Mesendoderm (in vitro differentiated cells): ENCODE data around the gene HOXA6.

ENCODE experiments used
- DNase-seq: peaks from one replicate; pipeline ENCODE4 v3.0.0; 2013
- H2AK5ac ChIP-seq: 2 replicates; pipeline ENCODE4 v1.6.1; 2013; ENCODE audit warnings: low read length, inconsistent platforms
- H2BK120ac ChIP-seq: 2 replicates; pipeline ENCODE4 v1.6.1; 2013; ENCODE audit warnings: low read depth, mild to moderate bottlenecking, low read length, moderate library complexity, mixed read lengths
- H2BK15ac ChIP-seq: replicated peaks from 2 replicates; pipeline ENCODE4 v1.6.1; 2013; ENCODE audit warnings: low read depth, mild to moderate bottlenecking, moderate library complexity
- H2BK5ac ChIP-seq: 2 replicates; pipeline ENCODE4 v1.6.1; 2013; ENCODE audit warnings: low read length, inconsistent platforms
- H3K18ac ChIP-seq: 2 replicates; pipeline ENCODE4 v1.6.1; 2013; ENCODE audit warnings: mild to moderate bottlenecking, low read length, mixed read lengths
- H3K23ac ChIP-seq: one replicate; pipeline ENCODE4 v1.6.1; 2013; ENCODE audit warnings: low read length
- H3K27ac ChIP-seq: 2 replicates; pipeline ENCODE4 v1.5.1; 2013; ENCODE audit warnings: low read depth, mild to moderate bottlenecking, inconsistent platforms, low read length, moderate library complexity
- H3K27me3 ChIP-seq: 2 replicates; pipeline ENCODE4 v1.6.1; 2013; ENCODE audit warnings: low read length, control low read depth, mild to moderate bottlenecking, inconsistent platforms; ENCODE audit not compliant: insufficient read depth, poor library complexity
- H3K36me3 ChIP-seq: 2 replicates; pipeline ENCODE4 v1.6.1; 2013; ENCODE audit warnings: low read length, inconsistent platforms; ENCODE audit not compliant: control insufficient read depth, insufficient read depth
- H3K4ac ChIP-seq: one replicate; pipeline ENCODE4 v1.6.1; 2013; ENCODE audit warnings: low read depth, mild to moderate bottlenecking, low read length, moderate library complexity
- H3K4me1 ChIP-seq: 2 replicates; pipeline ENCODE4 v1.6.1; 2013; ENCODE audit warnings: low read depth, low read length, inconsistent platforms; ENCODE audit not compliant: control insufficient read depth
- H3K4me2 ChIP-seq: 2 replicates; pipeline ENCODE4 v1.6.1; 2013; ENCODE audit warnings: low read length
- H3K4me3 ChIP-seq: 2 replicates; pipeline ENCODE4 v1.5.1; 2013; ENCODE audit warnings: mild to moderate bottlenecking, low read length
- H3K56ac ChIP-seq: one replicate; pipeline ENCODE4 v1.6.1; 2013; ENCODE audit warnings: low read length
- H3K79me1 ChIP-seq: 2 replicates; pipeline ENCODE4 v1.6.1; 2013; ENCODE audit warnings: low read length, inconsistent platforms
- H3K79me2 ChIP-seq: 2 replicates; pipeline ENCODE4 v1.6.1; 2013; ENCODE audit warnings: mild to moderate bottlenecking, low read length; ENCODE audit not compliant: control insufficient read depth, insufficient read depth
- H3K9ac ChIP-seq: 2 replicates; pipeline ENCODE4 v1.6.1; 2013; ENCODE audit warnings: low read length, inconsistent platforms
- H4K5ac ChIP-seq: one replicate; pipeline ENCODE4 v1.6.1; 2013; ENCODE audit warnings: low read length
- H4K8ac ChIP-seq: one replicate; pipeline ENCODE4 v1.6.1; 2013; ENCODE audit warnings: low read depth, mild to moderate bottlenecking, control low read depth, low read length, moderate library complexity
- WGBS: extraction: QIAGEN DNeasy Blood & Tissue Kit; methylation state at CpG from one replicate; pipeline ENCODE4 v1.1.7; 2013; ENCODE audit warnings: low lambda C conversion rate, missing lambda C conversion rate; ENCODE audit not compliant: insufficient coverage; ENCODE audit errors: extremely low coverage; 5-methylcytosine and 5-hydroxymethylcytosine counted together

Gene HOXA6

GRCh38 chr7:27126596-27127327 is 20.8 kb downstream of the HOXA6 start:
- Histone ChIP-seq H3K4ac (no peak overlapping the region), H2BK120ac (no peak overlapping the region), H3K79me2 (no peaks in the 10 kb centered on the region), H3K27me3 (peaks cover 94% of the 10 kb centered on the region), H3K56ac (no peak overlapping the region), H4K5ac (no peak overlapping the region), H3K23ac (no peak overlapping the region), H3K4me3 (no peak overlapping the region), H3K4me1 (no peaks in the 10 kb centered on the region), H3K4me2 (no peak overlapping the region), H2BK5ac (no peak overlapping the region), H2BK15ac (no peak overlapping the region), H2AK5ac (no peak overlapping the region), H3K36me3 (no peaks in the 10 kb centered on the region), H4K8ac (no peak overlapping the region), H3K18ac (no peak overlapping the region), H3K79me1 (no peaks in the 10 kb centered on the region), H3K9ac (no peak overlapping the region), H3K27ac (no peak overlapping the region)
- 100% methylated on average over 1 of the region's 3 CpGs for whole genome bisulfite sequencing
- DNase-seq, result no peak

- Histone ChIP-seq H3K4me3 (no peak overlapping the region), H3K4ac (no peak overlapping the region), H3K79me2 (no peaks in the 10 kb centered on the region), H3K27me3 (peaks cover 94% of the 10 kb centered on the region), H3K56ac (no peak overlapping the region), H3K4me1 (no peaks in the 10 kb centered on the region), H3K23ac (no peak overlapping the region), H3K4me2 (no peak overlapping the region), H3K79me1 (no peaks in the 10 kb centered on the region), H3K36me3 (no peaks in the 10 kb centered on the region), H2AK5ac (no peak overlapping the region), H3K9ac (no peak overlapping the region), H2BK5ac (no peak overlapping the region), H3K27ac (no peak overlapping the region), H2BK120ac (no peak overlapping the region), H4K8ac (no peak overlapping the region), H3K18ac (no peak overlapping the region), H4K5ac (no peak overlapping the region), H2BK15ac (no peak overlapping the region)
- DNase-seq, result no peak
- WGBS, result no CpG with 5 or more reads among the region's 5 CpGs
These were observed 21.6 kb downstream of the HOXA6 start for GRCh38 chr7:27125986-27126394.

- Histone ChIP-seq H3K27ac (no peak overlapping the region), H3K79me2 (no peaks in the 10 kb centered on the region), H3K79me1 (no peaks in the 10 kb centered on the region), H3K4me3 (no peak overlapping the region), H3K36me3 (no peaks in the 10 kb centered on the region), H2BK120ac (no peak overlapping the region), H3K4ac (no peak overlapping the region), H2AK5ac (no peak overlapping the region), H3K4me2 (no peak overlapping the region), H2BK5ac (no peak overlapping the region), H2BK15ac (no peak overlapping the region), H3K4me1 (no peaks in the 10 kb centered on the region), H4K8ac (no peak overlapping the region), H3K56ac (no peak overlapping the region), H4K5ac (no peak overlapping the region), H3K9ac (no peak overlapping the region), H3K18ac (no peak overlapping the region), H3K27me3 (peaks cover 97% of the 10 kb centered on the region), H3K23ac (no peak overlapping the region)
- no peak for DNase-seq
- no CpG with 5 or more reads among the region's 8 CpGs for WGBS
These were observed 22.5 kb downstream of the HOXA6 start for GRCh38 chr7:27124902-27125689.

GRCh38 chr7:27124096-27124901 is 23.3 kb downstream of the HOXA6 start:
- no peak overlapping the region for H3K27ac ChIP-seq

GRCh38 chr7:27123477-27124053 is 24.0 kb downstream of the HOXA6 start:
- H3K4me2 ChIP-seq, result no peak overlapping the region
- H3K4me3 ChIP-seq, result no peak overlapping the region
- peaks cover 96% of the 10 kb centered on the region for H3K27me3 ChIP-seq

More at GRCh38 chr7:27124096-27124901, 23.3 kb downstream of the HOXA6 start:
- Histone ChIP-seq H2AK5ac (no peak overlapping the region), H2BK5ac (no peak overlapping the region), H3K79me1 (no peaks in the 10 kb centered on the region), H2BK15ac (no peak overlapping the region), H3K18ac (no peak overlapping the region), H3K27me3 (peaks cover 96% of the 10 kb centered on the region), H3K56ac (no peak overlapping the region), H4K5ac (no peak overlapping the region), H3K79me2 (no peaks in the 10 kb centered on the region), H3K4me2 (no peak overlapping the region), H3K9ac (no peak overlapping the region), H2BK120ac (no peak overlapping the region), H3K4ac (no peak overlapping the region), H3K4me1 (no peaks in the 10 kb centered on the region), H3K23ac (no peak overlapping the region), H3K4me3 (no peak overlapping the region), H4K8ac (no peak overlapping the region), H3K36me3 (no peaks in the 10 kb centered on the region)
- DNase-seq, result no peak
- no CpG with 5 or more reads among the region's 43 CpGs for WGBS

More at GRCh38 chr7:27123477-27124053, 24.0 kb downstream of the HOXA6 start:
- no peak overlapping the region for H3K27ac ChIP-seq
- H3K36me3 ChIP-seq, result no peaks in the 10 kb centered on the region
- H2BK5ac ChIP-seq, result no peak overlapping the region
- no CpG with 5 or more reads among the region's 26 CpGs for WGBS
- no peak overlapping the region for H3K4ac ChIP-seq
- no peak overlapping the region for H2BK120ac ChIP-seq
- DNase-seq, result no peak
- no peak overlapping the region for H2BK15ac ChIP-seq
- no peaks in the 10 kb centered on the region for H3K79me2 ChIP-seq
- H3K18ac ChIP-seq, result no peak overlapping the region
- H3K9ac ChIP-seq, result no peak overlapping the region
- H3K4me1 ChIP-seq, result no peaks in the 10 kb centered on the region
- H3K79me1 ChIP-seq, result no peaks in the 10 kb centered on the region
- H2AK5ac ChIP-seq, result no peak overlapping the region
- no peak overlapping the region for H3K56ac ChIP-seq
- H4K5ac ChIP-seq, result no peak overlapping the region
- H4K8ac ChIP-seq, result no peak overlapping the region
- H3K23ac ChIP-seq, result no peak overlapping the region
